D721Med (cell line): ENCODE data around the gene LLPH.
A peak's percentile ranks its signal among the peaks of the same experiment; 100 is the strongest.

Source experiments
- DNase-seq: peaks from one replicate; pipeline ENCODE4 v3.0.0; 2011; ENCODE audit warnings: low spot score; ENCODE audit not compliant: insufficient read length
- FAIRE-seq: peaks from 2 replicates; lab custom pipeline; 2011; peaks lifted over from hg19 to GRCh38; lab: Jason Lieb, UNC
- CTCF ChIP-seq: IDR thresholded peaks from 2 replicates; pipeline ENCODE4 v1.5.1; 2012; ENCODE audit warnings: mild to moderate bottlenecking, control low read depth; ENCODE audit not compliant: insufficient read depth; ENCODE audit errors: missing control alignments

Gene LLPH

GRCh38 chr12:66090157-66090556 is 40.4 kb downstream of the LLPH start:
- TF ChIP-seq CTCF: no peak
- no peak for FAIRE-seq

GRCh38 chr12:66087365-66087943 is 43.1 kb downstream of the LLPH start:
- TF ChIP-seq CTCF: peak; percentile 91
- no peak for DNase-seq
- no peak for FAIRE-seq

More at GRCh38 chr12:66090157-66090556, 40.4 kb downstream of the LLPH start:
- DNase-seq: no peak

GRCh38 chr12:66085998-66086397 is 44.6 kb downstream of the LLPH start:
- FAIRE-seq: no peak
- TF ChIP-seq CTCF: no peak
- no peak for DNase-seq

GRCh38 chr12:66085213-66085612 is 45.3 kb downstream of the LLPH start:
- FAIRE-seq (no peak), DNase-seq (no peak)
- TF ChIP-seq CTCF: no peak

- DNase-seq: no peak
- no peak for TF ChIP-seq CTCF
- FAIRE-seq: no peak
Observed at GRCh38 chr12:66083766-66084165, 46.8 kb downstream of the LLPH start.

GRCh38 chr12:66082744-66083143 is 47.8 kb downstream of the LLPH start:
- FAIRE-seq (no peak), DNase-seq (no peak)
- no peak for TF ChIP-seq CTCF

GRCh38 chr12:66080791-66081190 is 49.8 kb downstream of the LLPH start:
- FAIRE-seq (no peak), DNase-seq (no peak)
- no peak for TF ChIP-seq CTCF
